Endothelial cell of umbilical vein (primary cell): ENCODE results near the gene COCH. TPM values are rescaled to one million over a fixed set of nuclear protein-coding genes. Genes with fewer than 3 reads are reported as not detected.

Experiments
- BruUV-seq: library from RNA; stranded (reverse); fragments of 400-500 nt; replicated peaks from 2 replicates; lab custom pipeline; 2021; lab: Mats Ljungman, UMichigan
- CTCF ChIA-PET: fragments of 300-600, 350-600 bp; sonication (Branson Sonifier 250); formaldehyde crosslinking; loops from one replicate; lab custom pipeline; 2021; ENCODE audit warnings: antibody characterized with exemption, inconsistent platforms; lab: Charles Lee
- POLR2A ChIA-PET: fragments of 300-600, 350-600 bp; sonication (Branson Sonifier 250); formaldehyde crosslinking; loops from one replicate; lab custom pipeline; 2021; ENCODE audit warnings: antibody characterized with exemption, inconsistent platforms; lab: Charles Lee
- DNase-seq: peaks from one replicate; pipeline ENCODE4 v3.0.0-alpha.2; 2011; ENCODE audit warnings: low read depth, low spot score
- FAIRE-seq: peaks from 2 replicates; lab custom pipeline; 2011; peaks lifted over from hg19 to GRCh38; lab: Jason Lieb, UNC
- H2AFZ ChIP-seq: 2 replicates; pipeline ENCODE4 v1.6.0; 2012; ENCODE audit warnings: low read depth, low read length, control low read depth, inconsistent platforms
- H3K27ac ChIP-seq: 2 replicates; pipeline ENCODE4 v1.5.1; 2011; ENCODE audit warnings: low read depth, mild to moderate bottlenecking, control low read depth, low read length, moderate library complexity; ENCODE audit not compliant: insufficient read depth
- H3K27me3 ChIP-seq, 2 experiments: 2 replicates each; pipeline versions ENCODE4 v1.6.0 to v1.6.1; 2011; ENCODE audit warnings: low read length in 2 of 2, mixed read lengths in 1 of 2; ENCODE audit not compliant: control insufficient read depth in 2 of 2, insufficient read depth in 2 of 2
- H3K36me3 ChIP-seq, 2 experiments: 2 replicates in 1 of 2; 3 replicates in 1 of 2; pipeline ENCODE4 v1.5.1; 2011; ENCODE audit warnings: low read length in 2 of 2, mild to moderate bottlenecking in 1 of 2, moderate library complexity in 1 of 2; ENCODE audit not compliant: control insufficient read depth in 2 of 2, insufficient read depth in 2 of 2; ENCODE audit errors: extremely low read depth in 1 of 2
- H3K4me1 ChIP-seq: 3 replicates; pipeline ENCODE4 v1.5.1; 2011; ENCODE audit warnings: mild to moderate bottlenecking, low read length; ENCODE audit not compliant: control insufficient read depth, insufficient read depth; ENCODE audit errors: extremely low read depth
- H3K4me2 ChIP-seq: 2 replicates; pipeline ENCODE4 v1.6.1; 2011; ENCODE audit warnings: low read length, control low read depth, mixed read lengths; ENCODE audit not compliant: insufficient read depth
- H3K4me3 ChIP-seq, 3 experiments: fragments of 200-600 bp in 1 of 3; sonication (generic), shearing (Covaris generic) in 1 of 3; replicated peaks in 1 of 3; 2 replicates each; pipeline ENCODE4 v1.5.1; 2011 to 2016; ENCODE audit warnings: control low read depth in 3 of 3, low read length in 3 of 3, mild to moderate bottlenecking in 2 of 3, inconsistent platforms in 1 of 3, low read depth in 1 of 3, moderate library complexity in 1 of 3; ENCODE audit not compliant: insufficient read depth in 1 of 3
- H3K79me2 ChIP-seq: 2 replicates; pipeline ENCODE4 v1.6.0; 2012; ENCODE audit warnings: low read length, inconsistent platforms; ENCODE audit not compliant: control insufficient read depth, insufficient read depth
- H3K9ac ChIP-seq: replicated peaks from 2 replicates; pipeline ENCODE3; 2011; ENCODE audit warnings: low read length, control low read depth; ENCODE audit not compliant: insufficient read depth; ENCODE audit errors: extremely low read depth
- H3K9me1 ChIP-seq: replicated peaks from 3 replicates; pipeline ENCODE4 v1.6.0; 2011; ENCODE audit warnings: mild to moderate bottlenecking, low read length; ENCODE audit not compliant: control insufficient read depth, insufficient read depth; ENCODE audit errors: extremely low read depth
- H3K9me3 ChIP-seq: replicated peaks from 2 replicates; pipeline ENCODE4 v1.5.1; 2012; ENCODE audit warnings: low read length, inconsistent platforms; ENCODE audit not compliant: control insufficient read depth, insufficient read depth
- H4K20me1 ChIP-seq: replicated peaks from 2 replicates; pipeline ENCODE3; 2011; ENCODE audit warnings: mild to moderate bottlenecking, low read length; ENCODE audit not compliant: control insufficient read depth, insufficient read depth; ENCODE audit errors: extremely low read depth
- EZH2 ChIP-seq: IDR thresholded peaks from 2 replicates; pipeline ENCODE4 v1.6.1; 2012; ENCODE audit warnings: borderline replicate concordance, low read depth, mild to moderate bottlenecking, moderate library complexity, low read length, inconsistent platforms; ENCODE audit not compliant: severe bottlenecking
- FOS ChIP-seq: IDR thresholded peaks from 2 replicates; pipeline ENCODE4 v1.6.1; 2011; ENCODE audit warnings: mild to moderate bottlenecking, low read length, moderate library complexity, borderline replicate concordance; ENCODE audit not compliant: insufficient read depth
- GATA2 ChIP-seq: IDR thresholded peaks from 2 replicates; pipeline ENCODE4 v1.7.0; 2011; ENCODE audit warnings: low read depth, mild to moderate bottlenecking, moderate library complexity, mixed read lengths, low read length; ENCODE audit not compliant: insufficient read length, insufficient read depth
- JUN ChIP-seq: IDR thresholded peaks from 2 replicates; pipeline ENCODE4 v1.6.1; 2011; ENCODE audit warnings: borderline replicate concordance, low read depth; ENCODE audit not compliant: insufficient read length, insufficient read depth
- MYC ChIP-seq: IDR thresholded peaks from one replicate; pipeline ENCODE4 v1.6.1; 2011; ENCODE audit warnings: mild to moderate bottlenecking, low read depth, low read length
- POLR2A ChIP-seq: IDR thresholded peaks from 2 replicates; pipeline ENCODE4 v1.6.1; 2012; ENCODE audit warnings: low read depth, mild to moderate bottlenecking, control low read depth, low read length
- POLR2AphosphoS5 ChIP-seq: IDR thresholded peaks from 2 replicates; pipeline ENCODE4 v1.6.1; 2012; ENCODE audit warnings: low read depth, mild to moderate bottlenecking, control low read depth, low read length, moderate library complexity; ENCODE audit not compliant: insufficient read depth
- dilution Hi-C: fragments of 300-500 bp; cut with MboI; formaldehyde crosslinking; loops from one replicate; pipeline ENCODE4 v1.15.0; 2019; ENCODE audit warnings: low sequenced_read_pairs; ENCODE audit not compliant: extremely low pct_ligation_motif_present
- intact Hi-C: fragments of 100-400 bp; cut with micrococcal nuclease; formaldehyde crosslinking; loops from one replicate; pipeline ENCODE4 v1.10.0; 2022
- polyA plus RNA-seq, 4 experiments: library from polyadenylated mRNA; depleted of rRNA in 3 of 4; stranded (reverse) in 3 of 4; unstranded in 1 of 4; fragments of >200 nt; gene quantifications; 2 replicates each; pipeline versions ENCODE4 v1.2.1 to v1.2.3, GENCODE V29; 2011 to 2012; ENCODE audit warnings: missing spikeins in 1 of 4
- total RNA-seq: library from RNA; stranded (reverse); gene quantifications from 2 replicates; pipeline ENCODE4 v1.2.3, GENCODE V29; 2021
- TF ChIP-seq, protein P1 (sequence below): IDR thresholded peaks from 2 replicates; pipeline ENCODE4 v1.6.1; 2011; ENCODE audit not compliant: insufficient read depth, insufficient read length
- TF ChIP-seq, protein P2 (sequence below), 2 donors: IDR thresholded peaks; 1 replicate in 1 of 2; 2 replicates in 1 of 2; pipeline ENCODE4 v1.5.1; 2011; ENCODE audit warnings: low read length in 2 of 2, mild to moderate bottlenecking in 2 of 2, moderate library complexity in 2 of 2, control low read depth in 1 of 2, inconsistent platforms in 1 of 2, low read depth in 1 of 2; ENCODE audit not compliant: insufficient read depth in 1 of 2; ENCODE audit errors: extremely low read depth in 1 of 2

Gene COCH
- total and polyA plus RNA-seq, 2 donors (not counting 3 experiments of a cell fraction or from before 2014, with no cell fraction given) = 0.87 to 1.9 TPM

DNA sequence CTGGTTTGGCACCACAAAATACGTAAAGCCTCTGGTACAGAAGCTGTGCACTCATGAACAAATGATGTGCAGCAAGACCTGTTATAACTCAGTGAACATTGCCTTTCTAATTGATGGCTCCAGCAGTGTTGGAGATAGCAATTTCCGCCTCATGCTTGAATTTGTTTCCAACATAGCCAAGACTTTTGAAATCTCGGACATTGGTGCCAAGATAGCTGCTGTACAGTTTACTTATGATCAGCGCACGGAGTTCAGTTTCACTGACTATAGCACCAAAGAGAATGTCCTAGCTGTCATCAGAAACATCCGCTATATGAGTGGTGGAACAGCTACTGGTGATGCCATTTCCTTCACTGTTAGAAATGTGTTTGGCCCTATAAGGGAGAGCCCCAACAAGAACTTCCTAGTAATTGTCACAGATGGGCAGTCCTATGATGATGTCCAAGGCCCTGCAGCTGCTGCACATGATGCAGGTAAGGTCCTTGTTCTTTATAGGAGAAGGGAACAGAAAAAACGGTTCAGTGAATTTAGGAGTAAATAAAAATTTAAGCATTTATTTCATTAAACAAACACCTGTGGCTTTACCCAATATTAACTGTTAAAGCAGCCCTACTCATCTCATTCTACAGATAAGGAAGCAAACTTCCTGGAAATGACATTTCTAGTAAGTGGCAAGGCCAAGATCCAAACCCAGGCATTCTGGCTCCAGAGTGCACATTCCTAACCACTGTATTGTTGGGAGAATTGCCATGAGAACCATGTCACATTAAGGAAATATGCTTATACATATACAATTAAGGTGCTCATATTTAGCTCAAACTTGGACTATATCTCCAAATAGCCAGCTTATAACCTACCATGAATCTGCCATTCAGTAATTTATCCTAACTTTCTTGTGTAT lies 11.7 kb downstream of the COCH start:
- POLR2A ChIA-PET = no interaction called here

DNA sequence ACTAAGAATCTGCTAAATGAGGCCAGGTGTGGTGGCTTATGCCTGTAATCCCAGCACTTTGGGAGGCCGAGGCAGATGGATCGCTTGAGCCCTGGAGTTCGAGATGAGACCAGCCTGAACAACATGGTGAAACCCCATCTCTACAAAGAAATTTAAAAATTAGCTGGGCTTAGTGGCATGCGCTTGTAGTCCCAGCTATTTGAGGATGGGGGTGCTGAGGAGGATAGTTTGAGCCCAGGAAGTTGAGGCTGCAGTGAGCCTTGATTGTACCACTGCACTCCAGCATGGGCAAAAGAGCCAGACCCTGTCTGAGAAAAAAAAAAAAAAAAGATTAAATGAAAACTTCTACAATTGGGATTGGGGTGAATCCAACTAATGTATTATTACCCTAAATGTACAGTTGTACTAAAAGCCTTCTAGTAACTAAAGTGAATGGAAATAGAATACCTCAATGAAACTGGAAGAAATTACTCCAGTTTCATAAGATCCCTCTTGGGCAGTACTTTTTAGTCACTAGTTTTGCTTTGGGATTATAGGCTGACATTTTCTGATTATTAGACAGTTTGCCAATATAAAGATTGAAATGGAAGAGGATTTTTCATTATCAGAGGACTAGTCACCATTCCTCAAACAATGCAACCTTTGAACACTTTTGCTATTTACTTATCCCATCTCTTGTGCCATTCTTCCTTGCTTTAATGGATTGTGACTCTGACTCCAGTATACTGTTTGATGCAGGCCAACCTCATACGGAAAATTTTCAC lies 14.3 kb downstream of the COCH start:
- Histone ChIP-seq H3K9me3 (no peaks in the 10 kb centered on the region), H2AFZ (no peak overlapping the region), H3K9me1 (no peaks in the 10 kb centered on the region), H4K20me1 (no peaks in the 10 kb centered on the region), H3K4me2 (no peak overlapping the region), H3K9ac (no peak overlapping the region), H3K4me1 (no peaks in the 10 kb centered on the region), H3K36me3 (no peaks in the 10 kb centered on the region), H3K27ac (no peak overlapping the region), H3K79me2 (no peaks in the 10 kb centered on the region), H3K4me3 (no peak overlapping the region), H3K27me3 (no peaks in the 10 kb centered on the region)
- dilution Hi-C loops = no loop called here
- FAIRE-seq (no peak), DNase-seq (no peak)
- ChIA-PET CTCF (no interaction called here), POLR2A (no interaction called here)
- no peak for TF ChIP-seq MYC
- TF ChIP-seq JUN = no peak
- TF ChIP-seq, protein P1, sequence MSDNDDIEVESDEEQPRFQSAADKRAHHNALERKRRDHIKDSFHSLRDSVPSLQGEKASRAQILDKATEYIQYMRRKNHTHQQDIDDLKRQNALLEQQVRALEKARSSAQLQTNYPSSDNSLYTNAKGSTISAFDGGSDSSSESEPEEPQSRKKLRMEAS = no peak
- TF ChIP-seq FOS = no peak
- no peak for TF ChIP-seq POLR2A
- TF ChIP-seq, protein P2, sequence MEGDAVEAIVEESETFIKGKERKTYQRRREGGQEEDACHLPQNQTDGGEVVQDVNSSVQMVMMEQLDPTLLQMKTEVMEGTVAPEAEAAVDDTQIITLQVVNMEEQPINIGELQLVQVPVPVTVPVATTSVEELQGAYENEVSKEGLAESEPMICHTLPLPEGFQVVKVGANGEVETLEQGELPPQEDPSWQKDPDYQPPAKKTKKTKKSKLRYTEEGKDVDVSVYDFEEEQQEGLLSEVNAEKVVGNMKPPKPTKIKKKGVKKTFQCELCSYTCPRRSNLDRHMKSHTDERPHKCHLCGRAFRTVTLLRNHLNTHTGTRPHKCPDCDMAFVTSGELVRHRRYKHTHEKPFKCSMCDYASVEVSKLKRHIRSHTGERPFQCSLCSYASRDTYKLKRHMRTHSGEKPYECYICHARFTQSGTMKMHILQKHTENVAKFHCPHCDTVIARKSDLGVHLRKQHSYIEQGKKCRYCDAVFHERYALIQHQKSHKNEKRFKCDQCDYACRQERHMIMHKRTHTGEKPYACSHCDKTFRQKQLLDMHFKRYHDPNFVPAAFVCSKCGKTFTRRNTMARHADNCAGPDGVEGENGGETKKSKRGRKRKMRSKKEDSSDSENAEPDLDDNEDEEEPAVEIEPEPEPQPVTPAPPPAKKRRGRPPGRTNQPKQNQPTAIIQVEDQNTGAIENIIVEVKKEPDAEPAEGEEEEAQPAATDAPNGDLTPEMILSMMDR (IDR thresholded peaks at IDR 0.05; ENCODE audit: extremely low read depth in 1 of 2, insufficient read depth in 1 of 2, low read depth in 1 of 2, low read length in 2 of 2) = no peak
- TF ChIP-seq GATA2 = no peak
- TF ChIP-seq EZH2 = no peak
- no peak for TF ChIP-seq POLR2AphosphoS5
- intact Hi-C loops = no loop called here
- BruUV-seq = no TSS peak

More for the DNA sequence above, 11.7 kb downstream of the COCH start:
- Histone ChIP-seq H3K4me2 (no peak overlapping the region), H3K4me3 (no peak overlapping the region), H2AFZ (no peak overlapping the region), H3K27ac (no peak overlapping the region), H3K9ac (no peak overlapping the region), H3K9me3 (no peaks in the 10 kb centered on the region), H3K36me3 (no peaks in the 10 kb centered on the region), H3K79me2 (no peaks in the 10 kb centered on the region), H3K27me3 (no peaks in the 10 kb centered on the region), H3K4me1 (no peaks in the 10 kb centered on the region), H3K9me1 (no peaks in the 10 kb centered on the region), H4K20me1 (no peaks in the 10 kb centered on the region)
- no peak for FAIRE-seq
- dilution Hi-C loops = no loop called here
- no peak for DNase-seq
- TF ChIP-seq EZH2 (no peak), FOS (no peak)
- BruUV-seq = no TSS peak
- CTCF ChIA-PET = no interaction called here
- intact Hi-C loops = no loop called here
